Neural cell (in vitro differentiated cells): ENCODE data around the gene RCC1.

Experiments used
- EP300 ChIP-seq: fragments of 450-650 bp; conservative IDR thresholded peaks from 2 replicates; pipeline ENCODE4 v1.6.1; 2014; ENCODE audit warnings: antibody characterized with exemption, mild to moderate bottlenecking, moderate library complexity; ENCODE audit not compliant: poor library complexity, severe bottlenecking
- EZH2 ChIP-seq: fragments of 200-600, 300-800 bp; shearing (Covaris generic), sonication (generic); IDR thresholded peaks from 2 replicates; pipeline ENCODE4 v1.6.1; 2014; ENCODE audit warnings: antibody characterized with exemption, low read length, borderline replicate concordance, mild to moderate bottlenecking; ENCODE audit not compliant: insufficient read depth, poor library complexity, severe bottlenecking
- POLR2AphosphoS5 ChIP-seq: IDR thresholded peaks from 2 replicates; pipeline ENCODE4 v1.6.1; 2012
- RAD21 ChIP-seq: fragments of 450-650 bp; conservative IDR thresholded peaks from 2 replicates; pipeline ENCODE4 v1.6.1; 2014; ENCODE audit warnings: antibody characterized with exemption, mild to moderate bottlenecking, moderate library complexity
- TF ChIP-seq, protein P1 (sequence below): IDR thresholded peaks from 2 replicates; pipeline ENCODE4 v1.6.1; 2012; ENCODE audit warnings: borderline replicate concordance
- TF ChIP-seq, protein P2 (sequence below): fragments of 450-650 bp; IDR thresholded peaks from 2 replicates; pipeline ENCODE4 v1.5.1; 2014; ENCODE audit warnings: antibody characterized with exemption, mild to moderate bottlenecking, moderate library complexity; ENCODE audit not compliant: poor library complexity, severe bottlenecking

DNA sequence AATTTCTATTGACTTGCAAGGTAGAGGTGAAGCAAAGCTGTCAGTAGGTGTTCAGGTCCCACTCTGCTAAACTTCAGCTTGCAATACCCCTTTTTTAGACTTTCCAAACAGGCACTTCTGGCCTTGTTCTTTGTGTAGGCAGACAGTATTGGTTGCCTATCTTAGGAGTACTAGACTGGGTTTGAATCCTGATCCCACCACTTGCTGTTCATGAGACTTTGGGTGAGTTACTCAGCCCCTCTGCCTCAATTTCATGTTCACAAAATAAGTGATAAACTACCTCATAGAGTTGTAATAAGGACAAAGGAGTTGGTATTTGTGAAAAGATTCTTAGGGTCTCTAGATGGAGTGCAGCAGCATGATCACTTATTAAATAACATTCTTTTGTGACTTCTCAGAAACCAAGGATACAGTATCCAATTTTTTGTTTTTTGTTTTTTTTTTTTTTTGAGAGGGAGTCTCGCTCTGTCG lies 5.2 kb downstream of the RCC1 start:
- TF ChIP-seq, protein P1, sequence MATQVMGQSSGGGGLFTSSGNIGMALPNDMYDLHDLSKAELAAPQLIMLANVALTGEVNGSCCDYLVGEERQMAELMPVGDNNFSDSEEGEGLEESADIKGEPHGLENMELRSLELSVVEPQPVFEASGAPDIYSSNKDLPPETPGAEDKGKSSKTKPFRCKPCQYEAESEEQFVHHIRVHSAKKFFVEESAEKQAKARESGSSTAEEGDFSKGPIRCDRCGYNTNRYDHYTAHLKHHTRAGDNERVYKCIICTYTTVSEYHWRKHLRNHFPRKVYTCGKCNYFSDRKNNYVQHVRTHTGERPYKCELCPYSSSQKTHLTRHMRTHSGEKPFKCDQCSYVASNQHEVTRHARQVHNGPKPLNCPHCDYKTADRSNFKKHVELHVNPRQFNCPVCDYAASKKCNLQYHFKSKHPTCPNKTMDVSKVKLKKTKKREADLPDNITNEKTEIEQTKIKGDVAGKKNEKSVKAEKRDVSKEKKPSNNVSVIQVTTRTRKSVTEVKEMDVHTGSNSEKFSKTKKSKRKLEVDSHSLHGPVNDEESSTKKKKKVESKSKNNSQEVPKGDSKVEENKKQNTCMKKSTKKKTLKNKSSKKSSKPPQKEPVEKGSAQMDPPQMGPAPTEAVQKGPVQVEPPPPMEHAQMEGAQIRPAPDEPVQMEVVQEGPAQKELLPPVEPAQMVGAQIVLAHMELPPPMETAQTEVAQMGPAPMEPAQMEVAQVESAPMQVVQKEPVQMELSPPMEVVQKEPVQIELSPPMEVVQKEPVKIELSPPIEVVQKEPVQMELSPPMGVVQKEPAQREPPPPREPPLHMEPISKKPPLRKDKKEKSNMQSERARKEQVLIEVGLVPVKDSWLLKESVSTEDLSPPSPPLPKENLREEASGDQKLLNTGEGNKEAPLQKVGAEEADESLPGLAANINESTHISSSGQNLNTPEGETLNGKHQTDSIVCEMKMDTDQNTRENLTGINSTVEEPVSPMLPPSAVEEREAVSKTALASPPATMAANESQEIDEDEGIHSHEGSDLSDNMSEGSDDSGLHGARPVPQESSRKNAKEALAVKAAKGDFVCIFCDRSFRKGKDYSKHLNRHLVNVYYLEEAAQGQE = no peak
- TF ChIP-seq, protein P2, sequence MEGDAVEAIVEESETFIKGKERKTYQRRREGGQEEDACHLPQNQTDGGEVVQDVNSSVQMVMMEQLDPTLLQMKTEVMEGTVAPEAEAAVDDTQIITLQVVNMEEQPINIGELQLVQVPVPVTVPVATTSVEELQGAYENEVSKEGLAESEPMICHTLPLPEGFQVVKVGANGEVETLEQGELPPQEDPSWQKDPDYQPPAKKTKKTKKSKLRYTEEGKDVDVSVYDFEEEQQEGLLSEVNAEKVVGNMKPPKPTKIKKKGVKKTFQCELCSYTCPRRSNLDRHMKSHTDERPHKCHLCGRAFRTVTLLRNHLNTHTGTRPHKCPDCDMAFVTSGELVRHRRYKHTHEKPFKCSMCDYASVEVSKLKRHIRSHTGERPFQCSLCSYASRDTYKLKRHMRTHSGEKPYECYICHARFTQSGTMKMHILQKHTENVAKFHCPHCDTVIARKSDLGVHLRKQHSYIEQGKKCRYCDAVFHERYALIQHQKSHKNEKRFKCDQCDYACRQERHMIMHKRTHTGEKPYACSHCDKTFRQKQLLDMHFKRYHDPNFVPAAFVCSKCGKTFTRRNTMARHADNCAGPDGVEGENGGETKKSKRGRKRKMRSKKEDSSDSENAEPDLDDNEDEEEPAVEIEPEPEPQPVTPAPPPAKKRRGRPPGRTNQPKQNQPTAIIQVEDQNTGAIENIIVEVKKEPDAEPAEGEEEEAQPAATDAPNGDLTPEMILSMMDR = no peak
- TF ChIP-seq RAD21 = no peak
- no peak for TF ChIP-seq EP300
- no peak for TF ChIP-seq POLR2AphosphoS5
- no peak for TF ChIP-seq EZH2
